Left ventricle myocardium inferior (tissue), 1 donor: ENCODE data around the gene ADGRF3. TPM values are rescaled to one million over a fixed set of nuclear protein-coding genes. Genes with fewer than 3 reads are reported as not detected.

ENCODE experiments used
- DNase-seq: peaks from one replicate; pipeline ENCODE4 v3.0.0-alpha.2; 2020
- H3K27ac ChIP-seq: fragments of 200-600 bp; replicated peaks from 2 replicates; pipeline ENCODE4 v1.8.0; 2021
- H3K27me3 ChIP-seq: fragments of 200-600 bp; 2 replicates; pipeline ENCODE4 v1.8.0; 2021; ENCODE audit warnings: low read depth
- H3K36me3 ChIP-seq: fragments of 200-600 bp; 2 replicates; pipeline ENCODE4 v1.8.0; 2021
- H3K4me1 ChIP-seq: fragments of 200-600 bp; 2 replicates; pipeline ENCODE4 v1.8.0; 2021
- H3K4me3 ChIP-seq: fragments of 200-600 bp; 2 replicates; pipeline ENCODE4 v1.8.0; 2021; ENCODE audit warnings: mild to moderate bottlenecking, moderate library complexity
- H3K9me3 ChIP-seq: fragments of 200-600 bp; replicated peaks from 2 replicates; pipeline ENCODE4 v1.8.0; 2021
- CTCF ChIP-seq: fragments of 200-600 bp; IDR thresholded peaks from 2 replicates; pipeline ENCODE4 v1.8.0; 2021; ENCODE audit warnings: antibody characterized with exemption, mild to moderate bottlenecking, borderline replicate concordance
- intact Hi-C: fragments of 100-400 bp; cut with micrococcal nuclease; formaldehyde crosslinking; loops from one replicate; pipeline ENCODE4 v1.11.0; 2022
- total RNA-seq: library from RNA; stranded (reverse); fragmentation: NEBNext Ultra II Directional; extraction: Animal tissue kit (Norgen Biotek cat#: 25700); gene quantifications from one replicate; pipeline ENCODE4 v1.2.1, GENCODE V29; 2021
- donor health status: DM: no; HTN: yes; CAD: no; lungs with severe emphysema.

The ADGRF3 gene
- total RNA-seq, 1 donor from 2014 or later: not detected

- peaks cover 7% of the 10 kb centered on the region for H3K4me1 ChIP-seq
- no peaks in the 10 kb centered on the region for H3K27me3 ChIP-seq
- intact Hi-C loops: no loop called here
- peaks cover 15% of the 10 kb centered on the region for H3K36me3 ChIP-seq
- no peak for TF ChIP-seq CTCF
- DNase-seq: no peak
- no peaks in the 10 kb centered on the region for H3K9me3 ChIP-seq
- H3K27ac ChIP-seq: no peak overlapping the region
- no peak overlapping the region for H3K4me3 ChIP-seq
Measured at GRCh38 chr2:26364669-26365068, 18.1 kb upstream of the ADGRF3 start.

DNA sequence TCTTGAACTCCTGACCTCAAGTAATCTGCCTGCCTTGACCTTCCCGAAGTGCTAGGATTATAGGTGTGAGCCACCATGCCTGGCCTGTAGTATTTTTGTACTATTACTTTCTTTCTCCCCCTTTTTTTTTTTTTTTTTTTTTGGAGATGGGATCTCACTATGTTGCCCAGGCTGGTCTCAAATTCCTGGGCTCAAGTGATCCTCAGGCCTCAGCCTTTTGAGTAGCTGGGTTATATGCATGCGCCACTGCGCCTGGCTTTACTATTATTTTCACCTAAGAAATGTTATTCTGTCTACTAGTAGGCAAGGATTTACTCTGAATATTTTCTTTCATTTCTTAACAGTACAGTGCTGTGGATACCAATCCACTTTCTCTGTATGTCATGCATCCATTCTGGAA lies 17.4 kb upstream of the ADGRF3 start:
- Histone ChIP-seq H3K27me3 (no peaks in the 10 kb centered on the region), H3K27ac (no peak overlapping the region), H3K4me3 (no peak overlapping the region), H3K4me1 (peaks cover 1% of the 10 kb centered on the region), H3K36me3 (peaks cover 15% of the 10 kb centered on the region), H3K9me3 (no peaks in the 10 kb centered on the region)
- no peak for DNase-seq
- intact Hi-C loops: no loop called here
- TF ChIP-seq CTCF: no peak

DNA sequence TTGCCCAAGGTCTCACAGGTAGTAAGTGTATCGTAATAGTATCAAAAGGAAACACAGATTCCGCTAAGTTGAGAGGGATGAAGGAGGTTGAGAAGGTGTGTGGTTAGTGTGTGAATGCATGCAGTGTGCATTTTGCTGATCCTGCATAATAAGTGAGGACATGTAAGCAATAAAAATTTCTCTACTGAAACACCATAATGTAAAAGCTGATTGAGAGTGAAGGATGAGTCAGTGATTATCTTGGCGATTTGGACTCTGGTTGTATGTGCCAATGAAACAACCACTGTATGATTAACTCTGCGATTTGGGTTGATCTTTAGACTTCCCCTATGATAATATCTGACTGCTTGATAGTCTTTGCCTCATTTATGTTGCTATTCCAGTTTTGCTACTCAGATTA lies 16.7 kb upstream of the ADGRF3 start:
- no peak for DNase-seq
- H3K4me3 ChIP-seq: no peak overlapping the region
- TF ChIP-seq CTCF: no peak
- no peaks in the 10 kb centered on the region for H3K27me3 ChIP-seq
- H3K27ac ChIP-seq: no peak overlapping the region
- intact Hi-C loops: no loop called here
- H3K9me3 ChIP-seq: no peaks in the 10 kb centered on the region
- peaks cover 15% of the 10 kb centered on the region for H3K36me3 ChIP-seq
- no peaks in the 10 kb centered on the region for H3K4me1 ChIP-seq

DNA sequence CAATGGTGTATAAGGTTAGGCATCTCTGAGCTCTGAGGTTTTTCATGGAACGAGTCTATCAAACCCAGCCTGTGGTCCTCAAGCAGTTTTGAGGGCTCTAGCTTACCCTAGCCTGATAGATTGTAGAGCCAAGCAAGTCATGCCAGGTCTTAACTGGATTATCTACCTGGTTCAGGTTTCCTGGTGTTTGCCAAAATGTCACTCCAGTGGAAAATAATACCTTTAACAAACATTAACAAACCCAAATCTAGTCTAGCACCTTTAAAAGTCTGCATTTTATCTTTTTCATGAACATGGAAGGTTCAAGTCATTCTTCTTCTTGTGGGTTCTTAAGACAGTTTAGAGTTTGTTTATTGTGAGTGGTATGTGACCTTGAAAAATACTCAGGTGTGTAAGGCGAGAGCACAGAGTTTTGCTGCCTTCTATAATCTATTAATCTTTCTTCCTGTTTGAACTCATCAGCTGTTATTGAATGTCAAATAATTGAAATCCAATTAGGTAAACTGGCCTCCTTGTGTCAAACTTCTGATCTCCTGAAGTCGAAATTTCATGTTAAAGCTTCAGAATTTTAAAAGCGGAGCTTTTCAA lies 13.4 kb upstream of the ADGRF3 start:
- Histone ChIP-seq H3K4me1 (no peaks in the 10 kb centered on the region), H3K27ac (no peak overlapping the region), H3K27me3 (no peaks in the 10 kb centered on the region), H3K4me3 (no peak overlapping the region), H3K9me3 (no peaks in the 10 kb centered on the region), H3K36me3 (peaks cover 7% of the 10 kb centered on the region)
- intact Hi-C loops: no loop called here
- TF ChIP-seq CTCF: no peak
- DNase-seq: no peak

DNA sequence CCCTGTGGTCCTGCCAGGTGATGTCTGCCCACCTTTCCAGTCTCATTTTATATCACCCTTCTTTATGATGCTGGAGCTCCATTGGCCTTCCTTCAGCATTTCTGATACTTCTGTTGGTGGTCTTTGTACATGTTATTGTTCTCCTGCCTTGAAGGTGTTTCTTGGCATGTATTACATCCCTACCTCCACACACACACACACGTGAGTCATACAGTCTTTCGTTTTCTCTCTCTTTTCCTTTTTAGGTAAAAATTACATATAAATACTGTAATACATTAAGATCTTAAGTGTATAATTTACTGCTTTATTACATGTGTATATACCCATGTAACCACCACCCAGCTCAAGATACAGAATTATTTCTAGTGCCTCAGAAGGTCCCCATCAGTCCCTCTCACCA lies 10.2 kb upstream of the ADGRF3 start:
- no peaks in the 10 kb centered on the region for H3K4me1 ChIP-seq
- TF ChIP-seq CTCF: no peak
- intact Hi-C loops: no loop called here

More for the DNA sequence above, 10.2 kb upstream of the ADGRF3 start:
- Histone ChIP-seq H3K4me3 (no peak overlapping the region), H3K27ac (no peak overlapping the region), H3K36me3 (peaks cover 6% of the 10 kb centered on the region), H3K9me3 (no peaks in the 10 kb centered on the region), H3K27me3 (no peaks in the 10 kb centered on the region)
- no peak for DNase-seq
